Left lobe of liver (tissue), 2 donors: ENCODE data around the gene ZNF594. TPM values are rescaled to one million over a fixed set of nuclear protein-coding genes. Genes with fewer than 3 reads are reported as not detected.
"Not testable (repeated sequence)": the region's sequence is repeated elsewhere in the genome, so short reads cannot be mapped to it uniquely, and the experiment has no call there.

Experiments used
- ATAC-seq: fragments of 200-7000 bp; cut with Tn5 transposase; one replicate; pipeline ENCODE4 v1.9.1; 2020; ENCODE audit warnings: mild to moderate bottlenecking, moderate library complexity
- DNase-seq: peaks from one replicate; pipeline ENCODE4 v3.0.0-alpha.2; 2020; ENCODE audit warnings: low spot score
- total RNA-seq: library from RNA; stranded (reverse); gene quantifications from one replicate; pipeline ENCODE4 v1.2.1, GENCODE V29; 2021
- donor health status: DM: no; HTN: no; CAD: no; lungs with moderate emphysema.
- donor health status: DM: no; HTN: yes; CAD: no.

ZNF594 gene
- total RNA-seq, 1 donor from 2014 or later, result 2.3 TPM

DNA sequence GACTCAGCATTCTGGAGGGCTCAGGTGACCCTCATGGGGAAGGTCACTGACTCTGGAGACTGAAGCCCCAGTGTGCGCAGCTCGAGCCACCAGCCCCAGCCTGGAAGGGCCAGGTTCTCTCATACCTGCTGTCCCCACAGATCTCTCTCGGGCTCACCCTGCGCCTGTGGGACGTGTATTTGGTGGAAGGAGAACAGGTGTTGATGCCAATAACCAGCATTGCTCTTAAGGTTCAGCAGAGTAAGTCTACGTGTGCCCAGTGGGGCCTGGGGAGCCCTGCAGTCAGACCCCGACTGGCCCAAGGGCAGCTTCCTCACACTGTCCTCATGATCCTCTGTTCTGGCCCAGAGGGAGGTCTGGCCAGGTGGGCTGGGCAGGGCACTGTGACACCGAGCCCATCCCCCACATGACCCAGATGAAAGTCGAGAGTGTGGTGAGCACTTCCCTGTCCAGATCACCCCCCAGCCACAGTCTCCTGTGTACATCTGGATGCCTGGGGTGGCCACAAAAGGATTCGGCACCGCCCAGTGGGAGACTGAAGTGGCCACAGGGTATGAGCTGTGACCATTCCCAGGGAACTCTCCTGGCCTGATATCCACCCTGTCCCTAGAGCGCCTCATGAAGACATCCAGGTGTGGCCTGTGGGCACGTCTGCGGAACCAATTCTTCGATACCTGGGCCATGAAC is 54.0 kb downstream of the ZNF594 start:
- DNase-seq, result not testable (repeated sequence)

DNA sequence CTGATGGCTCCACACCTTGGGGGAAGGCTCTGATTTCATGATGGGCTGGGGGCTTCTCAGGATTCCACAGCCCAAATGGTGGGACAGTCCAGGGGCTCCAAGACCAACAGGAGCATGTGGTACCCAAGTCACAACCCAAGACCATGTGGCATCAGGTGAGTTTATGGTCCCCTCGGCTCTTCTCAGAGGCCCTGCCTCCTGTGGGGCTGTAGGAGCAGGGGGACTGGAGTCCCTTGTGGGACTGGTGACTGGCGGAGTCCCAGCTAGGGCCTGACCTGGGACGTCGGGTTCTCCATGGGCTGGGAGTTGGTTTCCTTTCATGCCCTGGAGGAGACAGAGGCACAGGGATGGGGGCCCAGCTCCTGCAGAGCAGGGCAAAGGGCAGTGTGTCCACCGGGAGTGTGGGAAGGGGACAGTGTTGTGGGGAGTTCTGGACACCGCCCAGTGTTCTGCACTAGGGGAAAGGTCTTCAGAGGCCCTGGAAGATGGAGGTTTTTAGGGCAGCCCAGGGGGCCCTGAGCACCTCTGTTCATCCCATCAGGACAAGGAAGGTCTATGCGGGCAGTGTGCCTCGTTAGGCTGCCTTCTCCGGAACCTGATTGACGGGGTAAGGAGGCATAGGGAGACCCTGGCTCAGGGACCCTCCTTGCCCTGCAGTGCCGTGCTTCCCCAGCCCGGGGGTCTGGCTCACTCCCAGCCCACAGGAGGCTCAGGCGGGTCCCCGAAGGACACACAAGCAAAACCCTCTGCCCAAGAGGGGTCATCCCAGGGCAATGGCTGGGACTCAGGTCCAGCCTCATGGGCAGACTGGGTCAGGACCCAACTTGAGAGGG is 54.9 kb downstream of the ZNF594 start:
- DNase-seq, ATAC-seq: not testable (repeated sequence)

More for the DNA sequence above, 54.0 kb downstream of the ZNF594 start:
- ATAC-seq, result not testable (repeated sequence)

DNA sequence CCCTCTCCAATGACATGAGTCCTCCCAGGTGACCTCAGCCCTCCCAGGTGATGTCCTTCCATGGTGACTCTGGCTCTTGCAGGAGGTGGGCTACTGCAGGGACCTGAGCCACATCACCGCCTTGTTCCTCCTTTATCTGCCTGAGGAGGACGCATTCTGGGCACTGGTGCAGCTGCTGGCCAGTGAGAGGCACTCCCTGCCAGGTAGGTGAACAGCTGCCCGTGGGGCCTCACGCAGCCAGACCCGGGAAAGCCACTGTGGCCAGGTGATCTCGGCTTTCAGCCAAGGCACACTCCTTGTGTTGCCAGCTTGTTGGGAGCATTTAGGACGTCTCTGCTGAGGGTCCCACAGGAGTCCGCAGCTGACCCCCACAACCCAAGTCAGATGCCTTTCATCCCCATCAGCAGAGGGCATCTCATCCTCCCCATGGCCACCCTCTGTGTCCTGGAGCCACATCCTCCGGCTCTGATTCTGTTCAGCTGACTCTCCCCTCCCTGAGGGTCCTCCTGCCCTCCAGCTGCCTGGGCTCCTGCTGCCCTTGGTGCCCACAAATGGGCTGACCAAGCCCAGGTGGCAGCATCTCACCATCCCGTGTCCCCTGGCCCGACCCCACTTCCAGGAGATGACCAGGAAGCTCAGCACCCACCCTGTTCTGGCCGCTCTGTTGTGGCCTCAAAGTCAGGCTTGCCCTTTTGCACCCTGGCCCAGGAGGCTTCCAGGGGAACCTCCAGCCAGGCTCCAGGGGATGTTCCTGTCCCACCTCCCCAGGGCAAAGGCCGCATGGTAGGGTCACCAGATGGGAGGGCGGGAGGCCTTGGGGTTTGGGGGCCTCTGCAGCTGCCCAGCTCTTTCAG is 55.7 kb downstream of the ZNF594 start:
- ATAC-seq (no peak), DNase-seq (no peak)

DNA sequence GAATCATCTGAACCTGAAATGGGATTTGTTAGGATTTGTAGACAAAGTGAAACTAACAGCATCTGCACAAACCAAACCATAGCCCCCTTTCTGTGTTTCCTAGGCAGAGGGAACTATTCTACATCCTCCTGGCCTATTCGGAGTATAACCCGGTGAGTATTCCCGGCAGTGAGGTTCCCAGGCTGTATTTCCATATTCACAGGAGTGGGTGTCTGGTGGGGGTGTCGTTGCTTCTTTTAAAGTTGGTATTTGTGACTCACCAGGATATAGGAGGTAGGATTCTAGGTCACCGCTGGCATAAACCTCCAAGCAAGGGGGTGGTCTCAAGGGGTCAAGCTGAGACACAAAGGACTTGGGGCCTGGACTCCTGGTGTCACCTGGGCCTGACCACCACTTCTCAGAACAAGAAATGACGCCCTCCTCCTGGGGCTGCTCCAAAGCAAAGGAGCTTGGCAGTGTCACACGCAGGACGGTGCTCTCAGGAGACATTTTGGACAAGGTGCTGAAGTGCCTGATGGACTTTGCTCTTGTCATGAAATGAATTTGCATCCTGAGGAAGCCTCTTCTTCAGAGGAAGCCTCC is 56.4 kb downstream of the ZNF594 start:
- not testable (repeated sequence) for DNase-seq, ATAC-seq

DNA sequence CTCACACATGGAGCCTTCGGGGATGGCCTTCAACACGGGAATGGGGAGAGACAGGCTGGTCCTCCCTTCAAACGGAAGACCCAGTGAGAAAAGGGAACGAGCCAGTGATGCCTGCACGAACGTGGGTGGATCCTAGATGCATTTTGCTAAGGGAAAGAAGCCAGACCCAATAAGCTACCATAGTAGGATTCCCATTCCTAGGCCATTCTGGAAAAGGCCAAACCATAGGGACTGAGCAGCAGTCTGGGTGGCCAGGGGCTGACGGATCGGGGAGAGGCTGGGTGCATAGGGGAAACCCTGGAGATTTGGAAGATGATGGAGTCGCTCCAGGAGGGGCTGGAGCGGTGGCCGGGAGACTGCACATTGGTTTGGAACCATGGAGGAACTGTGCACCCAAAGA is 57.1 kb downstream of the ZNF594 start:
- DNase-seq, ATAC-seq: not testable (repeated sequence)

DNA sequence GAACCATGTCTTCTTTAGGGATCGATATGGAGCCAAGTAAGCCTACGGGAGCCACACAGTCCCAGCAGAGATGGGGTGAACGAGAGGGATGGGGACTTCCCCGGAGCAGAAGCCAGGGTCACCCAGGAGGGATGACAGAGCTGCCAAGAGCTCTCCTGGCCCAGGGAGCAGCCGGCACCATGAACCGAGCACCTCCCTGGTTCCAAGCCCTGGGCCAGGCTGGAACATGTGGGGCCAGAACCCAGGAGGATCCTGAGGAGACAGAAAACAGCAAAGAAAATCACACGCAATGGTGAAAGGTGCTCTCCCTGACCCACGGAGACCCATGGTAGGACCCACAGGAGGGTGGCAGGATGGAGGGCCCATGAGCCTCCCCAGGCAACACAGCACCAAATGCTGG is 57.7 kb downstream of the ZNF594 start:
- DNase-seq, result peak; percentile 18
- ATAC-seq, result not testable (repeated sequence)

DNA sequence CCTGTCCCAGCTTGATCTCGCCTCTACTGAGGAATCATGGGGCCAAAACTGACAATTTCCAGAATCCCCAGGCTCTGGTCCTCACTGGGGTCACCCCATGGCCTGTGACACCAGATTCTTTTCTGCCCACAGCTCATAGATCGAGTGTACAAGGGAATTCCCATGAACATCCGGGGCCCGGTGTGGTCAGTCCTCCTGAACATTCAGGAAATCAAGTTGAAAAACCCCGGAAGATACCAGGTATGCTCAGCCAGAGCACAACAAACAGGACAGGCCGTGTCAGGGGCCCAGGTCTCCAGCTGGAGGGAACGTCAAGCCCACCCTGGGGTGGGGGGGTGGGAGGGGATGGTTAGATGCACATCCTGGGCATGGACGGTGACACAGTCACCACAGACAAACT is 58.4 kb downstream of the ZNF594 start:
- DNase-seq, result no peak
- ATAC-seq, result no peak

DNA sequence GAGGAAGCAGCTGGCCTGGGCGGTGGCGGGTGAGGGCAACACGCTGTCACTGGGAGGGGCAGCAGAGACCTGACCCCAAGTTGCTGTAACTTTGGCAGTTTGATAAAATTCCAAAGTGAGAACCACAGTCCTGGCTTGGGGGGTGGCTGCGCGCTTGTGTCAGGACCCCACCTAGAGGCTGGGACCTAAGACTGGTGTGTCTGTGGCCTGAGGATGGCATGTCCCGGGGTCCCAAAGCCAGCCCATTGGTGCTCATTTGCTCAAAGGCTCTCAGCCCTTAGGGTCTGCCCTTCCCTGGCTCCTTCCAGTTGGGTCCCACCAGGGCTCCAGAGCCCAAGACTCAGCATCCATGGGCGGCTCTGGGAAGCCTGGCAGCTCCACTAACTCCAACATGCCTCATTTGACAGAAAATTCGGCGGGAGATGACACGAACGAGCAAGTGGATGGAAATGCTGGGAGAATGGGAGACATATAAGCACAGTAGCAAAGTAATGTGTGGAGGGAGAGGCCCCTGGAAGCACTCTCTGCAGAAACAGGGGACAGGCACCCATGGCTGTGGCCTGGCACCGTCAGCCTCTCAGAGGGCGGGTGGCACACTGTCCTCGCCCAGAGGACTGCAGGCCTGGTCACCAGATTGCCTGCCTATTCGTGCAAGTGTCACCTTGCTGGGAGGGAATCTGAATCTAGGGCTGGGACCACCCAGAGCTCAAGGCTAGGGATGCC is 59.0 kb downstream of the ZNF594 start:
- not testable (repeated sequence) for DNase-seq, ATAC-seq

DNA sequence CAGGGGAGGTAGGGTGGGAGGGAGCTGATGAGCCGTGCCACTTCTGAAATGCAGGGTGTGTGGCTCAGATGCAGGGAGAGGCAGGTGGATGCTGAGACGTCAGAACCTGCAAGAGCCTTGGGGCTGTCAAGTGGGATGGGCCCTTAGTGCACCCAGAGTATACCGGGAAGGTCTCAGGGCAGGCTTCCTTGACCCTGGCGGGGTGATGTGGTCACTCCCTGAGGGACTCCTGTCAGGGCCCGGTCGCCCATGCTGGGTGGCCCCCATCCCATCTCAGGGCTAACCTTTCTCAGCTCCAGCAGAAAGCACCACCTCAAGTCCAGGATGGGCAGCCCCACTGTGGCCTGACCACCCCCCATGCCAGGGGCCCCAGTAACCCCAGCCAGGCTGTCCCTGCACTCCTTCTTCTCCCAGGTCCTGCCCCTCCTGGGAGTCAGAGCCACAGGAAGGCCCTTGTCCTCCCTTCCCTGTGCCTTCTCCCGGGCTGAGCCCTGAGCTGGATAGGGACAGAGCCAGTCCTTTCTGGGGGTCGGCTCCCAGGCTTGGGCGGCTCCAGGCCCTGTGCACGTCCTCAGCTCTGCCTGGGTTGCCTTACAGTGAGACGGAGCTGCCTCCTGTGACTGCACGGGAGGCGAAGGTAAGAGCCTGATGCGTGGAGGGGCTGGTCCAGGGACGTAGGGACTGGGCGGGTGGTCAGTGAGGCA is 59.7 kb downstream of the ZNF594 start:
- peak; percentile 38 for DNase-seq
- not testable (repeated sequence) for ATAC-seq

DNA sequence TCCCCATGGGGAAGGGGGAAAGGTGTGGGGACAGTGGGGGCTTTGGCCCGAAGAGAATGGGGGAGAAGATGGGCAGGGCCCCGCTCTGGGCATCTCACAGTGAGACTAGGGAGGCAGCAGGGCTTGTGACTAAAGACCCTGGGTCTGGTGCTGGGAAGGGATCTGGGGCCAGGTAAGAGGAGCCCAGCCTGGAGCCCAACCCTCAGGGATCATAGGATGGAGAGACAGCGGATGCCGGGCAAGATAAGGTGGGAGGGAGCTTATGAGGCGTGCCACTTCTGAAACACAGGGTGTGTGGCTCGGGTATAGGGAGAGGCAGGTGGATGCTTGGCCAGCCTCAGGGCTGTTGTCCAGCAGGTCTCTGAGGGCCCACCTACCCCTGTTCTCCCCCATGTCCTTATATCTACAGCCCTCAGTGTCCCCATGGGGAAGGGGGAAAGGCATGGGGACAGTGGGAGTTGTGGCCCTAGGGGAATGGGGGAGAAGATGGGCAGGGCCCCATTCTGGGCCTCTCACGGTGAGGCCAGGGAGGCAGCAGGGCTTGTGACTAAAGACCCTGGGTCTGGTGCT is 60.4 kb downstream of the ZNF594 start:
- DNase-seq (peak; percentile 29), ATAC-seq (no peak)

DNA sequence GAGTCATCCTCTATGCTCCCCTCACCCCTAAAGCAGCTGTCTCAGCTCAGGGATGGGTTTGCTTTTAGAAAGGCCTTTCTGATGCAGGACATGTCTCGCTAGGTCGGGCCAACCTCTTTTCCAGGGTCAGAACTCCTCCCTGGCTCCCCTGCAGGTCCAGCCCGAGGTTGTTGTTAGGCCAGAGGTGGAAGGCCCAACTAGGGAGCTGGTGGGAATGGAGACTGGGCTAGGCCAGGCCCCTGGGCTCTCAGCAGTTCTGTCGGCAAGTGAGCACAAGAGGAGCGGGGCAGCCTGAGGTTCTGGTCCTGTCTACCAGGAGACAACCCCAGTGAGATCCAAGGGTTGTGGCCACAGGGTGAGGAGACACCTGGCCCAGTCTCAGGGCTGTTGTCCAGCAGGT is 61.0 kb downstream of the ZNF594 start:
- not testable (repeated sequence) for DNase-seq, ATAC-seq

DNA sequence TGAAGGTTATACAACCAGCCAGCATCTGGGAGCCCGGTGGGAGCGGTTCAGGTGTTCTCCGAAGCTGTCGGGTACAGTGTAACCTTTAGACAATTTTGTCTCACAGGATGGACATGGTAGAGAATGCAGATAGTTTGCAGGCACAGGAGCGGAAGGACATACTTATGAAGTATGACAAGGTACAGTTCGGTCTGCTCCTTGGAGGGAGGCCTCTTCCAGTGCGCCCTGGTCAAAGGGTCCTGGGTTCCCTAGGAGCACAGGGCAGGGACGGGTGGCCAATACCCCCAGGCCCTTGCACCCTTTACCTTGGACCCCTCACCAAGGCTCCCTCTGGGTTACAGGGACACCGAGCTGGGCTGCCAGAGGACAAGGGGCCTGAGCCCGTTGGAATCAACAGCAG is 61.4 kb downstream of the ZNF594 start:
- DNase-seq, result peak; percentile 28
- not testable (repeated sequence) for ATAC-seq

DNA sequence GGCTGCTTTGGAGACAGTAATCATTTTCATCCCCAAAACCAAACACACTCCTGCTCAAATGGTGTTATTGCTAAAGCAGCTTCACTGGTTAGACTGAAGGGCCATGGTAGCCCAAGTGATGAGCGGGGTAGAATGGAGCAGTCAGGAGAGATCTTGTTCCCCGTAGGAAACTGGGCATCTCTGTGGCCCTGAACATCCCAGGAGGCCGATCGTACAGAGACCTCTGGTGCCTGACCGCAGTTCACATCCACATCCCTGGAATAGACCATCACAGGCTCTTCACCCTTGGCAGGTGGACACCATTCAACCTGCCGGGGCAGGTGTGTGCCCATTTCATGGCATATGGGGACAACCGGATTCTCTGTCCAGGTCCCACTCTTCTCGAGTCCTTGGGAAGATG is 61.9 kb downstream of the ZNF594 start:
- ATAC-seq, DNase-seq: not testable (repeated sequence)

Other genes starting within 250 kb of the ZNF594 start
- 254 TPM for gene PFN1, start 243.3 kb downstream of the ZNF594 start, total RNA-seq
- 52.7 TPM for gene ENO3, start 240.7 kb downstream of the ZNF594 start, total RNA-seq
- gene SPAG7, start 224.1 kb downstream of the ZNF594 start, total RNA-seq, result 20.3 TPM
- gene CAMTA2, start 204.2 kb downstream of the ZNF594 start, total RNA-seq, result 17.7 TPM
- 0.88 TPM for gene INCA1, start 194.3 kb downstream of the ZNF594 start, total RNA-seq
- gene KIF1C, start 193.9 kb downstream of the ZNF594 start, total RNA-seq, result 126 TPM
- gene SLC52A1, start 156.4 kb downstream of the ZNF594 start, total RNA-seq, result 0.08 TPM
- 0.83 TPM for gene ZFP3, start 113.4 kb downstream of the ZNF594 start, total RNA-seq
- gene ZNF232, start 80.0 kb downstream of the ZNF594 start, total RNA-seq, result 5.3 TPM
- 0.08 TPM for gene USP6, start 75.8 kb downstream of the ZNF594 start, total RNA-seq
- 2.3 TPM for gene SCIMP, start 43.0 kb upstream of the ZNF594 start, total RNA-seq
- gene RABEP1, start 90.4 kb upstream of the ZNF594 start, total RNA-seq, result 16.8 TPM
- 41.0 TPM for gene NUP88, start 227.8 kb upstream of the ZNF594 start, total RNA-seq
- 15.6 TPM for gene RPAIN, start 228.3 kb upstream of the ZNF594 start, total RNA-seq
- gene C1QBP, start 247.3 kb upstream of the ZNF594 start, total RNA-seq, result 71.8 TPM